ENCODE data around the gene XIRP1. TPM values are rescaled to one million over a fixed set of nuclear protein-coding genes. Genes with fewer than 3 reads are reported as not detected.
A peak's percentile ranks its signal among the peaks of the same experiment; 100 is the strongest.

XIRP1 gene
- total RNA-seq, 1 donor from 2014 or later = not detected

DNA sequence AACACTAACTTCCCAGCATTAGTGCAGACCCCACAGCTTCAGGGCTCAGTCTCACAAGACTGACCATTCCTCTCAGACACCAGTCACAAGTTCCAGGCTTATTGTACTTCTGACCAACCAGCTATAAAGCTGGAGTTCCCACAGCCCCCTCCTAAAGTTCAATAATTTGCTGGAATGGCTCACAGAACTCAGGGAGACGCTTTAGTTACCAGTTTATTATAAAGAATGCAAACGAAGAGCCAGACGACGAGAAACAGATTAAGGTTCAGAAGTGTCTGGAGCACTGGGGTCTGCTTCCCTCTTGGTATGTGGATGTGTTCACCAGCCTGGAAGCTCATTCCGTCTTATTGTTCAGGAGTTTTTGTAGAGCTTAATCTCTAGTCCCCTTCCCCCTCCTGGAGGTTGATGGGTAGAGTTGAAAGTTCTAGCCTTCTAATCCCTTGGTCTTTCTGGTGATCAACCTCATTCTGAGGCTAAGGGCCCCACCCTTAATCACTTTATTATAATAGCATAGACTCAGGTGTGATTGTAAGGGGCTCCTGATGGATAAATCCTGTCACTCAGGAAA, 34.2 kb downstream of the XIRP1 start:
- no peak for DNase-seq

DNA sequence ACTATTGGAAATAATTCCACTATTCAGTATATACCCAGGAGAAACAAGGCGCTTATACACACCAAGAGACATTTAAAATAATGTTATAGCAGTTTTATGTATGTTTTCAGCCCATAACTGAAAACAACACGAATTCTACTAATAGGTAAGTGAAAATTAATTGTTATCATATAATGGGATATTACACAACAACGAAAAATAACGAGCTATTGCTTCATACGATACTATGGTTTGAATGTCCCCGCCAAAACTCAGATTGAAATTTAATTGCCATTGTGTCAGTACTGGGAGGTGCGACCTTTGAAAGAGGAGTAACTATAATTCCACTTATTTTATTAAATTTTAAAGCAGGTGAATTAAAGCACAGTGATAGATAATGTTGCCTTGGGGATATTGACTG, 35.0 kb downstream of the XIRP1 start:
- DNase-seq = no peak

DNA sequence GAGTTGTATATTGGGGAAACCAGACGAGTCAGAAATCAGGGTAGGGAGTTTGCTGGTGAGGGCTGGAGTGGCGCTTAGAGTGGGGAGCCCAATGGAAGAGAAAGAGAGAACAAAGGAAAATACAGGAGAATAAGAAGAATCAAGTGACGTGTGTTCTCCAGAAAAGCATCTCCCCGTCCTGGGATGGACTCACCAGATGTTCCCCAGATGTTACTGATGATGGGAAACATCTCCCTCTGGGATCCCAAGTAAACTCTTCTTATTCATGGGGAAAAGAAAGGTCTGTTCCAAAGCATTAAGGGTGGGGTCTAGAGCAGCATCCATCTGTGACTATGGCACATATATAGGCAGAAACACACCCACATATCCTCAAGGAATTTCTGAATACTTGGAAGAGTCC, 36.0 kb downstream of the XIRP1 start:
- no peak for DNase-seq

DNA sequence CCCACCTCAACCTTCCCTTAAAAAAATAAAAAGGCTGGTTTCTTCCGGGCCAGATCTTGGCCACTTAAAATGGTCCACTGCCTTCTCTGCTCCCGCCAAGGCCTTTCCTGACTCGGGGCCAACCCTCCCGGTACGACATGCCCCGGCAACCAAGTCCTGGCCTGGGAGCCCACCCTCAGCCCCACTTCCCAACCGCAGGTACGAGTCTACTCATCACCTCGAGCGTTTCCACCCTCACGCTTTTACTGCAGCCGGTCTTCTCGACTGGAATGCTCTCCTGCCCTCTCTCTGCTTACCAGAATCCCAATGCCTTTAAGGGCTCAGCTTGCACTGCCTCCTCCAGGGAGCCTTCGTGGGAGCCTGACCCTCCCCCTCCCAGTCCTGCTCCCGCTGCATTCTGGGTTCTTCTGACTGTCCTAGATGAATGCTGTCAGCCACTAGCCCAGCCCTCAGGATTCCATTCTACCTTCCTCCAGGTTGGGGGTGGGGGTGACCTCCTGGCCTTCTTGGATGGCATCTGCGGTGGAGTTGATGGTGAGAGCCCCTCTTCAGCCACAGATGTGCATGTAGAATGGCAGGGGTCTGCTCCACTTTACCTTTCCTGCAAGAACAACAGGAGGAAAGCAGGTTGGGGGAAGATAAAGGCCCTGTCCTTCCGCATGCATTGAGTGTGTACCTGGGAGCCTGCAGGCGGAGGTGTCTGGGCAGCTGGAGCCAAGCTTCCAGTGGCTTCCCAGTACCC, 37.9 kb downstream of the XIRP1 start:
- DNase-seq = no peak

- no peak for DNase-seq
Observed at GRCh38 chr3:39153977-39154279, 38.5 kb downstream of the XIRP1 start.

GRCh38 chr3:39150803-39151631, 41.4 kb downstream of the XIRP1 start:
- DNase-seq = peak; percentile 93

- DNase-seq = peak; percentile 71
Observed at GRCh38 chr3:39150148-39150802, 42.1 kb downstream of the XIRP1 start.

DNA sequence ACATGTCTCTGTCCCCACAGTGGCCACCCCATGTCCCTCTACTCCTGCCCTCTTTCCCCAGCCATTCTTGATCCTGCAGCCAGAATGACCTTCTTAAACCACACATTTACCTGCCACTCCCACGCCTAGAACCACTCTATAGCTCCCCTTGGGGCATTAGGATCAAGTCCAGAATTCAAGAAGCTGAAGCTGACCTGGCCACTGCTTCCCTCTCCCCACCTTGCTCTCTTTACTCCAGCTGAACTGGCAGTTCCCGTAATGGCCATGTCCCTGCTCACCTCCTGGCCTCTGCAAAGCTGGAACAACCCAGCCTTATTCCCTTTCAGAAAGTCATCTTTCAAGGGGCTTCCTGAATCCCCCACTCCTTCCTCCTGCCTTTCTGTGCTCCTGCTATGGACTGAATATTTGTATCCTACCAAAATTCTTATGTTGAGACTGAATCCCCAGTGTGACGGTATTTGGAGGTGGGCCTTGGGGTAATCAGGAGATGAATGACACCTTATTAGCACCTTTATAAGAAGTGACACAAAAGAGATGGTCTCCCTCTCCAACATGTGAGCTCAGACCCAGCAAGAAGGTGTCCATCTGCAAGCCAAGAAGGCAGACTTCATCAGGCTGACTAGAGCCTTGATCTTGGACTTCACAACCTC, 42.8 kb downstream of the XIRP1 start:
- no peak for DNase-seq

DNA sequence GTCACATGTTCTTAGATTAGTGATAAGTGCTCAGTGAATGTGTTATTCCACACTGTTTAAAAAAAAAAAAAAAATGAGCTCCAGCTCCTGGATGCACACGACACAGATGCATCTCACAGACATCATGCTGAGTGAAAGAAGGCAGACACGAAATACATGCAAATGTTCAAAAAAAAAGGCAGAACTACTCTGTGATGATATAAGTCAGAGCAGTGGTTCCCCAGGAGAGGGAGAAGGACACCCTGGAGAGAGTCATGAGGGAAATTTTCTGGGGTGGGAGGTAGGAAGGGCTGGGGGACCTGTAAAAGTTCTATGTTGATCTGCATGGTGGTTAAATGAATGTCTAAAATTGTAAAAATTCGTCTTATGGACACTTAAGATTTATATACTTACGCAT, 43.3 kb downstream of the XIRP1 start:
- no peak for DNase-seq

DNA sequence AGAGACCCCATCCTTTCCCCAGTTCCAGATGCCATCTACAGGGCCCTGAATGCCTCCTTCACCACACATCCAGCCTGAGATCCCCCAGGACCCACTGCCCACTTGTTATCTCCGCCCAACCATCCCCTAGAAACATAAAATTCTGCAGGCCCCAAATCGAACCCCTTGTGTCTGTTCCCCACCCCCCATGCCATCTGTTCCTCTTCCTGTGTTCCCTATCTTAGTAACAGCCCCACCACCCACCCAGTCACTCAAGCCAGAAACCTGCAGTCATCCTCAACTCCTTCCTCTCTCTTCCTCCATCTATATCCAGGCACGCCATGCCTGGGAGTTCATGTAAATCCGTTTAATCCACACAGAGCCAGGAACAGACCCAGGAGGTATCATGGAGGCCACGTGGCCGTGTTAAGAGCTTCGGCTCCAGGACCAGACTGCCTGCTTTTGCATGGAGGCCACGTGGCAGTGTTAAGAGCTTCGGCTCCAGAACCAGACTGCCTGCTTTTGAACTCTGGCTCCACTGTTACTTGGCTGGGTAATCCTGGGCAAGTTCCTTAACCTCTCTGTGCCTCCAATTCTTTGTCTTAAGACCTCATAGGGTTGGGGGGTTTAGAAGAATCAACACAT, 43.8 kb downstream of the XIRP1 start:
- no peak for DNase-seq

DNA sequence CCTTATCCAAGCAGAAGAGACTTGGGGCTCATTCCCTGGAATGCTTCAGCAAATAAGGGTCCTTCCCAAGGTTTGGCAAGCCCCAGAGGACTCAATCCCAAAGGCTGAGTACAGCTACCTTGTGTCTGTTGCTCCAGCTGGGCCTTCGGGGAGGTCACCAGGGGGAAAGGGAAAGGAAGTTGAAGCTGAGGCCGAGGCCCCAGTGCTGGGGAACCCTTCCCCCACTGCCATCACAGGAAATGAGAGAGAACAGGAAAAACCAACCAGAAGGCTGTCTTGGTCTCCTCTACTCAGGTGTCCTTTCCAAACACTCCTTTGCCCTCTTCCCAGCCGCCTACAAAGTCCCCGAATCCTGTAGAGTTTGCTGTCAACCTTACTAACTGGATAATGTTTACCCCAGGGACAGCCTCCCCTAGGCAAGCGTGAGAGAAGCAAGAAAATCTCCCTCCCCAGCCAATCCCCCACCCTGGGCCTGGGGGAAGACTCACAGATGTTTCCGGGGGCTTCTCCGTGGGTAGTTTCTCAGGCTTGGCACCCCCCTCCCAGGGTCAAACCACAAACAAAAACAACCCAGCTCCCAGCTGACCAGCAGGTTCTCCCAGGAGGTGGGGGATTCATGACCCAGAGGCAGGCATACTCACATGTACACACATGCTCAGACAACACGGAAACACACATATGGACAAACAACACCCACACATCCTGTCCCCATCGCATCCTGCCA, 44.5 kb downstream of the XIRP1 start:
- DNase-seq = peak; percentile 86

DNA sequence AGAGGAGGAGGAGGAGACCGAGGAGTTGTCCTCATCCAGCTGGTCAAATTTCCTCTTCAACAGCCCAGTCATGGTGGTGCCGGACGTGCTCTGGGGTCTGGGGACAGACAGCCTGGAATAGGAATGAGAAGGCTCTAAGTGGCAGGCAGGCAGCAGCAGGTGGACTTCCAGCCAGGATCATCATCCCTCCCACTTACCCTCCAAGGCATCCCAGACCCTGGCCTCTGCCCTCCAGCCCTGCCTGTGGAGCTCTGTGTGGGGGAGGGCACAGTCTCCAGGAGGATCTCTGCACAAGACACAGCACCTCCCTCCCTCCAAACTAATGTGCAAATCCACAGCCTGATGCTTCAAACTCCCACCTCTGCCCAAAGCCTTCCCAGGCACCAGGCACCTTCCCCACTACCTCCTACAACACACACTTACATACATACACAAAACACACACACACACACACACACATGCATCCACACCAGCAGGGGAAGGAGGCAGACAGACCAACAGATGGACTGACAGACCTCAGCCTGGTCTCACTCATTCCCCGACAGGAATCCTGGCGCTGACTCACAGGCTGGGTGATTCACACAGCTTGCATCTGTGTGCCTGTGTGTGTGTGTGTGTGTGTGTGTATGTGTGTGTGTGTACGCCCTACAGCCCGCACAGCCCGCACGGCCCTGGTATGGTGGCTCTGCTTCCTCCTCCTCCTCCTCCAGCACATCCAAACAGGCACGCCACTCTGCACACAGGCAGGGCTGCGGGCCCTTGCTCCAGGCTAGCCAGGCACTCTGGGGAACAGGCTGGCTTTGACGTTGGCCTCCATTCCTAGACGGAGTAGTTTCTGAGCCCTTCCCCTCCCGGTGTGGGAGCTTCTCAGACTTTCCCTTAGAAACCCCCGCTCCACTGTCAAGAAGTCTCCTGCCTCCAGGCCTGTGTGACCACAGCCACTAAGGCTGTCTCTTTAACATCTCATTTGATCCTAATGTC, 45.5 kb downstream of the XIRP1 start:
- DNase-seq = peak; percentile 98

GRCh38 chr3:39146083-39146501, 46.3 kb downstream of the XIRP1 start:
- peak; percentile 45 for DNase-seq

GRCh38 chr3:39144748-39145380, 47.5 kb downstream of the XIRP1 start:
- DNase-seq = no peak

- no peak for DNase-seq
Observed at GRCh38 chr3:39144095-39144747, 48.2 kb downstream of the XIRP1 start.

GRCh38 chr3:39143051-39143885, 49.1 kb downstream of the XIRP1 start:
- DNase-seq = no peak

DNA sequence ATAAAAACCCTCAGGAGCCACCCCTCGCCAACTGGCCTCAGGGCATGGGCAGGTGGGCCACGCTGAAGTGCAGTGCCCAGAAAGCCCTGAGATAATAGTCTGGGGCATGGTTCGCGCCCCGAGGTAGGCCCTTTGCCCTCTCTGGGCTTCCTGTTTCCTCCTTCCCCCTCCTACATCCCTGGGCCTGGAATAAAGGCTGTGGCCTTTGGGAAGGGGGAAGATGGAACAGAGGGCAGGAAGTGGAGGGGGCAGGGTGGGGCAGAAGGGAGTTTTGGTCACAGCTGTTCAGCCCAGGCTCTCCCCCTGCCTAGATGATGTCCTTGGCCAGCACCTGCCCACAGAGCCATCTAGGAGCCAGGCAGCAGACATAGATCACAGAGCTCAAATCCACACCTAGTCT, 50.3 kb downstream of the XIRP1 start:
- DNase-seq = no peak
